NK-92 (cell line): Measurements from ENCODE around the gene INSRR.

ENCODE experiments used
- DNase-seq: peaks from one replicate; lab custom pipeline; 2025; ENCODE audit not compliant: unreplicated experiment; lab: John Stamatoyannopoulos, UW

The INSRR gene

GRCh38 chr1:156875341-156875615 lies 16.4 kb upstream of the INSRR start:
- DNase-seq, result no peak

DNA sequence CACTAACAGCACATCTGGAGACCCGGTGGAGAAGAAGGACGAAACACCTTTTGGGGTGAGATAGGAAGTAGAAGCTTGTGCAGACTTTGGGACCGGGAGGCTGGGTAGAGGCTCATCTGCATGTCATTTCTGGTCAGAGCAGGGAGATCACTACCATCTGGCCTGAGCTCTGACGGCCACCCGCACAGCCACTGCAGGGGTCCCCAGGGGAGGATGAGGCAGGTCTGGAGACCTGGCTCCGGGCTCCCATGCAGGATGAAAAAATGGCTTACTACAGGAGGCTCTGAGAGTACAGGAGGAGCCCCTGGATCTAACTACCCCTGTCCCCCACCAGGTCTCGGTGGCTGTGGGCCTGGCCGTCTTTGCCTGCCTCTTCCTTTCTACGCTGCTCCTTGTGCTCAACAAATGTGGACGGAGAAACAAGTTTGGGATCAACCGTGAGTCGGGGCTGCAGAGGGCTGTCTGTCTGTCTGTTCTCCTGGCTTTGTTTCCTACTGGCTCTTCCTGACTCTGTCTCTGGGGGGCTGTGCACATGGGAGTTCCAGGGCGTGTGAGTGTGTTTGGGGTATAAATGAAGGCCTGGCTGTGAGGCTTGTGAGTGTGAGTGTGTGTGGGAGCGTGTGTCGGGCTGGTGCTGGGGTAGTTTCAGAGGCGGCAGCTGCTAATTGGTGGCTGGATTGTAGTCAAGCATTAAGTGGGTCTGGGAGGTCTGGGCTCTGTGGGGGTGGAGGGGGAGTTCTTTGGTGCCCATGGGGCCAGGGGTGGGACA lies 15.8 kb upstream of the INSRR start:
- no peak for DNase-seq

DNA sequence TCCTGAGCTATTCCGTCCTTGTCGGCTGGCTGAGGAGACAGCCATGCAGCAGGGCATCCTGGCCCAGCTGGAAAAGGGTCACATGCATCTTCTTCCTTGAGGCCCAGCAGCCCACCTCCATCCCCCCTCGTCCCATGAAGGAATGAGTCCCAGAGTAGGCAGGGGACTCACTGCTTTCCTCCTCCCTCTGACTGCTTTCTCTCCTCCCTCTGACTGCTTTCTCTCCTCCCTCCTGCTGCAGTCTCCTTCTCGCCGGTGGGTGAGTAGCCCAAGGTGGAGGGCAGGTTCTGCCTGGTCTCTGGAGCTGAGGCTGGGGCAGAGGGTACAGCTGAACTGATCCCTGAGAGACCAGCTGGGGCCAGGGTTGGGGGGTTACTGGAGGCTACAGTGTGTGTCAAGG lies 15.2 kb upstream of the INSRR start:
- DNase-seq, result no peak

GRCh38 chr1:156873659-156874058 lies 14.7 kb upstream of the INSRR start:
- DNase-seq, result no peak

DNA sequence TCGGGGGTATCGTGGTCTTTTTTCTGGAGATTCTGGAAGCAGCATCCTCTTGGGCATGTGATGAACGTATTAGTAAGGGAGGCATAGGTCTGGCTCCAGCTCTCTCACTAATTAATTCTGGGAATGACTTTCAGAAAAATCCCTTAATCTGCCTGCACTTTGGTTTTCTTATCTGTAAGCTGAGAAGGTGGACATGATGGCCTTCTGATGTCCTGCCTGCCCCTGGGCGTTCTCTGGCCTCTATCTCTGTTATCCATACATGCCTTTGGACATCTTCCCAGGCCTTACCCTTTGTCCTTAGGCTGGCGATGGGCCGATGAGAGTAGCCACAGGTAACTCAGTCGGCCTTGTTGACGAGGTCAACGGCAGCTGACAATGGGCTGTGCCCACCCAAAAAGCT lies 10.5 kb upstream of the INSRR start:
- DNase-seq, result no peak

GRCh38 chr1:156868341-156868740 lies 9.4 kb upstream of the INSRR start:
- DNase-seq, result no peak

GRCh38 chr1:156866249-156866909 lies 7.5 kb upstream of the INSRR start:
- DNase-seq, result no peak

DNA sequence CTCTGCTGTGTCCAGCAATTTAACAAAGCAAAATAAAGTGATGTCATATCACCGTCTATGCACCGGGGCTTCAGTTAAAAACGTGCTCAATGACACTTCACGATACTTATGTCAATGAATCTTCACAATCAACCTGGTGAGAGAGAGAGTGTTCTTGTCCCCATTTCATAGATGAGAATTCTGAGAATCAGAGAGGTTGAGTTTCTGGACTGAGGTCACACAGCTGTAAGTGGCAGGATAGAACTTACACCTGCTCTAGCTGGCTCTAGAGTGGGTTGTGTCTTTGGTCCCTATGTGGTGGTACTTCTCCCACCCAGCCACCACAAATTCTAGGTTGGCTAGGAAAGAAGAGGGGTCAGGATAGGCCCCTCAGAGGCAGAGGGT lies 6.9 kb upstream of the INSRR start:
- no peak for DNase-seq

DNA sequence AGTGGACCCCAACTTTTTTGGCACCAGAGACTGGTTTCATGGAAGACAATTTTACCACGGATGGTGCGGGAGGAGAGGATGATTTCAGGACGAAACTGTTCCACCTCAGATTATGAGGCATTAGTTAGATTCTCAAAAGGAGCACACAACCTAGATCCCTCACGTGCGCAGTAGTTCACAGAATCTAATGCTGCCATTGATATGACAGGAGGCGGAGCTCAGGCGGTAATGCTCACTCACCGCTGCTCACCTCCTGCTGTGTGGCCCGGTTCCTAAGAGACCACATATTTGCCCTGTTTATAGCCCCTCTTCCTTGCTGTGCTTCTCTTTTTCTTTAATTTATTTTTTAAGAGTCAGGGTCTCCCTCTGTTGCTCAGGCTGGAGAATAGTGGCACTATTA lies 6.3 kb upstream of the INSRR start:
- DNase-seq, result no peak

- no peak for DNase-seq
These were observed 5.9 kb upstream of the INSRR start for GRCh38 chr1:156864796-156865195.

DNA sequence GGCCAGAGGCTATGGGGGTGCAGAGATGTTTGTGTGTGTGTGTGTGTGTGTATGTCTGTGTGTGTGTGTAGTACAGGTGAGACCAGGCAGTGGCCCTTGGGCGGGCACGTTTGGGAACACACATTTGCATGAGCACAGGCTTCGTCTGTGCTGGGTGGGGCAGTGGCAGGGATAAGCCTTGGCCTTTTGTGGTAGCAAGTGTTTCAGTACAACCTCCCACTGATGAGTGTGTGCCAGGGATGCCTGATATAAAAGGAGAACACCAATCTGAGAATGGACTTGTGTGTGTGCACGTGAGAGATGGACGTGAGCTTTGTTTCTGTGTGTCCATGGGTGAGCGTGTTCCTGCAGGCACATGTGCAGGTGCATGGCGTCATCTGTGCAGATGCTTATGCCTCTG lies 4.7 kb upstream of the INSRR start:
- no peak for DNase-seq

DNA sequence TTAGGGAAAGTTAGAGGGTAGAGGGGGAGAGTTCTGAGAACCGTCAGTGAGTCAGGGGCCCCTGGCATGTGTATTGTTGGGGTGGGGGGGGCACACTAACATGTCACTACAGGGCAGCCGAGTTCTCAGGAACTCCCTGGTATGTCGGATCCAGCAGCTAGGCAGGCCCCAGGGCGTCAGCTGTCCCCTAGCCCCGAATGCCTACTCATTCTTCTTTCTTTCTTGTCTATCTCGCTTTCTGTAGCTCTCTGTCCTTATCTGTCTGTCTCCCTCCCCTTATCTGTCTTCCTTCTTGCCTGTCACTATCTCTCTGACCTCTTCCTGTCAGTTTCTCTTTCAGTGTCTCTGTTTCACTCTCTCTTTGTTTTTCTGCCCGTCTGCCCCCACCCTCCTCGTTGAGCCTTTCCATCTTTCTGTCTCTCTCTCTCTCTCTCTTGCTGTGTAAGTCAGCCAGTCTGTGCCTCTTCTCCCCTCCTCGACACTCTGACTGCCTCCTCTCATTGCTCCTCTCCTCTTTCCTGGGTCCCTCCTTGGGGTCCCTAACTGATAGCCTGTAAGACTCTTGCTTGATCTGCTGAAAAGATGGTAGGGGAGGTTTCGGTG lies 4.2 kb upstream of the INSRR start:
- DNase-seq, result no peak

DNA sequence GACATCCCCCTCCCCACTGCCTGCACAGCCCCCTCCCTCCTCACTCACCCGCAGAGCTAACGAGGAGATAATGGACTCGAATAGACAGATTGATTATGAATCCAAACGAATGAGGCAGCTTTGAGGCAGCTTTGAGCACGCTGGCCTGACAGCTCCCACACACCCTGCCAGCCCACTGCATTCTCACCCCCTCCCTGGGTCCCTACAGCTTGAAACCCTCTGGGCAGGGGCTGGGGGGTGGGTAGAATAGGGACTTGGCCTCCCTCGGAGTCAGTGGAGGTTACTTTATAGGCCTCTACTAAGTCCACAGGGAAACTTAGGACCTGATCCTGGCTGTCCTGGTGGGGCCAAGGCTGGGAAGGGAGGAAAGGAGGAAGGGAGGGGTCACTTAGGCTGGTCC lies 3.7 kb upstream of the INSRR start:
- DNase-seq, result no peak

DNA sequence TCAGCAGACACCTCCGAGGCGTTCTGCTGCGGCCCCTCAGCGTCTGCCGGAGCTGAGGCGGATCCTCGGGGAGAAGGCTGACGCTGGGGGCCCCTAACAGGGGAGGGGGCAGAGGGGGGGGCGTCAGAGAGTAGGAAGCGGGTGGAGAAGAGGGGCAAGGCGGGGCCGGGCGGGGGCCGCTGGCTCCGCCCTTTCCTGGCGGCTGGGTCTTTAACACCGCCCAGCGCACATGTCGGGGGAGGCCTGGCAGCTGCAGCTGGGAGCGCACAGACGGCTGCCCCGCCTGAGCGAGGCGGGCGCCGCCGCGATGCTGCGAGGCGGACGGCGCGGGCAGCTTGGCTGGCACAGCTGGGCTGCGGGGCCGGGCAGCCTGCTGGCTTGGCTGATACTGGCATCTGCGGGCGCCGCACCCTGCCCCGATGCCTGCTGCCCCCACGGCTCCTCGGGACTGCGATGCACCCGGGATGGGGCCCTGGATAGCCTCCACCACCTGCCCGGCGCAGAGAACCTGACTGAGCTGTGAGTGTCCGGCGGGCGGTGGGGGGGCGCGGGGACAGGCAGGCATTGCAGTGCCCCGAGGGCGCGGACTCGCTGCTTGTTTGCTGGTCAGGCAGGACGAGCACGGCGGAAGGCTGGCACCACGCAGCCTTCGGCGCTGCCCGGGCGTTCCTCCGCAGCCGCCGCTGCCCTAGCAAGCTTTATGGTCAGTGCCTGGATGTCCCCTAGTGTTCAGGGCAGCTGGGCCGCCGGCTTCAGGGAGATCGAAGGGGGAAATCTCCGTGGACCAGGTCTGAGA lies 1.9 kb upstream of the INSRR start, which contains the start of gene NTRK1:
Gene NTRK1, plus strand, starts transcription at position 238 of the 796 bp plus-strand sequence. Its CDS starts 70 bp downstream, at position 308.
- no peak for DNase-seq

GRCh38 chr1:156860113-156860627 lies 1.3 kb upstream of the INSRR start:
- no peak for DNase-seq

DNA sequence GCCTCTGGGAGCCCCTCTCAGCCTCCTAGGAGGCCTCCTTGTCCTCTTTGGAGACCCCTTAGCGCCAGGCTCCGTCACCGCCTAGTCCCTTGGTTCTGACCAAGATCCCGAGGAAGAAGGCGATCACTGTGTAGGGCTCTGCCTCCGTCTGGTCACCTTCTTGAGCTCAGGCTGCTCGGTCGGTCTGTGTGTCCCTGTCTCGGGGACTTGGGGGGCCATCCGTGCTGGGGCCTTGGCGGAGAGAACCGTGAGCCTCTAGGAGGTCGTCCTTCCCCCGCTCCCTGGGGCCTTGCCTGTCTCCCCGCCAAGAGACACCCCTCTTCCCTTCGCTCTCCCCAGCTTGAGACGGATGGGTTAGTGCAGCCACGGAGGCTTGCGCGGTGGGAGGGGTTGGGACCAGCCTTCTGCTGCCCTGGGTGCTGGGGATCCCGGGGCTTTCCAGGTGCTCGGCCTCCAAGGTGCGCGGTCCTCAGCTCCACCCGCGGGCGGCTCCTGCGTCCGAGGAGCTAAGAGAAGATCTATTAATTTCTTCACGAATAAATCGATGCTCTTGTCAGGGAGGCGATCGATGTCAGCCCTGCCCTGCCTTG lies 701 bp upstream of the INSRR start:
- no peak for DNase-seq

GRCh38 chr1:156858555-156858956 lies 361 bp downstream of the INSRR start:
- no peak for DNase-seq

- DNase-seq, result no peak
These were observed 1.4 kb downstream of the INSRR start for GRCh38 chr1:156857532-156857931.

DNA sequence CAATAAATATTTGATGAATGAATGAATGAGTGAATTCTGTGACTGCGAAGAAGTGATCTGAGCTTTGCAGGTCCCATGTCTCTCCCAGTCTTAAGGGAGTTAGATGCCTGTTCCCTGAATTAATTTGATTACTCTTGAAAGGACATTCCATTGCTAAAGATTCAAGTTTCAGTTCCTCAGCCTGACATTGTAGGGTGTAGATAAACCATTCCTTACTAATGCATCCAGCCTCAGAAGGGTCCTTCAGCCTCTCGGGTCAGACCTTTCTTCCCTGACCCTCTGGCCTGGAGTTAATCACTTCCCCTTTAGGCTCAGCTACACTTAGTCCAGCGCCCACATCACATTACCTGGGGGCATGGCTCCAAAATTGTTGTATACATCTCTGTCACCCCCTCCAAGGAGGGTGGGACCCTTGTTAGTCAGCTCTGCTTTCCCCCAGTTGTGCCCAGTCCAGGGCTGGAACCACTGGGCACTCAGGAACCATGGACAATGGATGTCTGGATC lies 2.6 kb downstream of the INSRR start:
- DNase-seq, result no peak

DNA sequence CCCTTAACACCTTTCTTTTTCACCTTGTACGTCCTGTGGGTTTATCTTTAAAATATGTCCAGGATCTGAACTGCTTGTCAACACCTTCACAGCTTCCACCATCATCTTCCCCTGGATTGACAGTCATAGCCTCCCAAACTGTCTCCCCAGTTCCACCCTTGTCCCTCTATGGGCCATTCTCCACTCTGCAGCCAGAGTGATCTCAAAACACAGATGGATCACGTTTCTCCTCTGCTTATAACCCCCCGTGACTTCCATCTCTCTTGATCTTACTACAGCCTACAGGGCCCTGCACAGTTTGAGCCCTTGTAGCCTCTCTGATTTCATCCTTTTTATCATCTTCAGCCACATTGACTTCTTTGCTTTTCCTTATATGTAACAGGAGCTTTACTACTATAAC lies 4.3 kb downstream of the INSRR start:
- DNase-seq, result no peak

- DNase-seq, result no peak
These were observed 5.2 kb downstream of the INSRR start for GRCh38 chr1:156853761-156854160.
